Non-pigmented ciliary epithelial cell (primary cell): Measurements from ENCODE around the gene PATZ1.

Experiments
- DNase-seq: peaks from one replicate; pipeline ENCODE4 v3.0.0-alpha.2; 2010; ENCODE audit warnings: low read depth

PATZ1 gene

DNA sequence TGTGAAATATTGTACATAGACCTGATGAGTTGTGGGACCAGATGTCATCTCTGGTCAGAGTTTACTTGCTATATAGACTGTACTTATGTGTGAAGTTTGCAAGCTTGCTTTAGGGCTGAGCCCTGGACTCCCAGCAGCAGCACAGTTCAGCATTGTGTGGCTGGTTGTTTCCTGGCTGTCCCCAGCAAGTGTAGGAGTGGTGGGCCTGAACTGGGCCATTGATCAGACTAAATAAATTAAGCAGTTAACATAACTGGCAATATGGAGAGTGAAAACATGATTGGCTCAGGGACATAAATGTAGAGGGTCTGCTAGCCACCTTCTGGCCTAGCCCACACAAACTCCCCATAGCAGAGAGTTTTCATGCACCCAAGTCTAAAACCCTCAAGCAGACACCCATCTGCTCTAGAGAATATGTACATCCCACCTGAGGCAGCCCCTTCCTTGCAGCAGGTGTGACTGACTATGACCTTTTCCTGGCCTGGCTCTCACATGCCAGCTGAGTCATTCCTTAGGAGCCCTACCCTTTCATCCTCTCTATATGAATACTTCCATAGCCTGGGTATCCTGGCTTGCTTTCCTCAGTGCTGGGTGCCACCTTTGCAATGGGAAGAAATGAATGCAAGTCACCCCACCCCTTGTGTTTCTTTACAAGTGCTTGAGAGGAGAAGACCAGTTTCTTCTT, 66.2 kb downstream of the PATZ1 start:
- no peak for DNase-seq

- no peak for DNase-seq
These were observed 66.8 kb downstream of the PATZ1 start for GRCh38 chr22:31279327-31279669.

GRCh38 chr22:31278626-31279326, 67.4 kb downstream of the PATZ1 start:
- DNase-seq = no peak

DNA sequence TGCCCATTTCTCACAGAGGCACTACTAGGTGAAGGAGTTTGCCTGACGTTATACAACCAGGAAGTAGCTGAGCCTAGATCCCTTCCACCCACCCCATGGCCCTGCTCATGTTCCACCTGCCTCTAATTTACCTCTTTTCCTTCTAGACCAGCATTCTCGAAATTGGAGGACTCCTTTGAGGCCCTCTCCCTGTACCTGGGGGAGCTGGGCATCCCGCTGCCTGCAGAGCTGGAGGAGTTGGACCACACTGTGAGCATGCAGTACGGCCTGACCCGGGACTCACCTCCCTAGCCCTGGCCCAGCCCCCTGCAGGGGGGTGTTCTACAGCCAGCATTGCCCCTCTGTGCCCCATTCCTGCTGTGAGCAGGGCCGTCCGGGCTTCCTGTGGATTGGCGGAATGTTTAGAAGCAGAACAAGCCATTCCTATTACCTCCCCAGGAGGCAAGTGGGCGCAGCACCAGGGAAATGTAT, 68.0 kb downstream of the PATZ1 start:
- DNase-seq = no peak

- DNase-seq = no peak
These were observed 68.4 kb downstream of the PATZ1 start for GRCh38 chr22:31277741-31278140.

- no peak for DNase-seq
These were observed 69.5 kb downstream of the PATZ1 start for GRCh38 chr22:31276426-31277167.
